HepG2 (cell line): ENCODE measurements around the gene PLA2G4F. TPM values are rescaled to one million over a fixed set of nuclear protein-coding genes. Genes with fewer than 3 reads are reported as not detected.

Source experiments
- CENPT ChIP-seq: sonication (generic); formaldehyde crosslinking; IDR thresholded peaks from 2 replicates; pipeline ENCODE4 v1.8.0; 2022; ENCODE audit warnings: low read depth, mild to moderate bottlenecking, moderate library complexity, missing genetic modification reagents
- ELF3 ChIP-seq: IDR thresholded peaks from 2 replicates; pipeline ENCODE4 v1.6.1; 2016; ENCODE audit warnings: missing genetic modification reagents, missing compliant biosample characterization
- ERF ChIP-seq: IDR thresholded peaks from 2 replicates; pipeline ENCODE4 v1.6.1; 2018; ENCODE audit warnings: missing biosample characterization, missing genetic modification reagents
- ESRRA ChIP-seq: sonication (generic); formaldehyde crosslinking; IDR thresholded peaks from 2 replicates; pipeline ENCODE4 v1.5.1; 2020; ENCODE audit warnings: mild to moderate bottlenecking, low read depth, missing genetic modification reagents
- ETV5 ChIP-seq: IDR thresholded peaks from 2 replicates; pipeline ENCODE4 v1.6.1; 2018; ENCODE audit warnings: missing biosample characterization, missing genetic modification reagents, inconsistent platforms, borderline replicate concordance
- FOXA1 ChIP-seq, 2 experiments: fragments of 450-650 bp in 1 of 2; sonication (generic) in 1 of 2; formaldehyde crosslinking in 1 of 2; IDR thresholded peaks; 2 replicates each; pipeline versions ENCODE4 v1.4.0 to v1.6.1; 2016 to 2020; ENCODE audit warnings: missing genetic modification reagents in 1 of 2
- FOXA3 ChIP-seq: IDR thresholded peaks from 2 replicates; pipeline ENCODE4 v1.6.1; 2016; ENCODE audit warnings: missing genetic modification reagents, missing compliant biosample characterization
- GATAD2A ChIP-seq: IDR thresholded peaks from 2 replicates; pipeline ENCODE4 v1.6.1; 2016
- ISL2 ChIP-seq: sonication (generic); formaldehyde crosslinking; IDR thresholded peaks from 2 replicates; pipeline ENCODE4 v1.5.0; 2020; ENCODE audit warnings: missing genetic modification reagents
- LBX2 ChIP-seq: sonication (generic); formaldehyde crosslinking; IDR thresholded peaks from 2 replicates; pipeline ENCODE4 v1.5.0; 2020; ENCODE audit warnings: missing genetic modification reagents, mild to moderate bottlenecking, borderline replicate concordance
- MYC ChIP-seq: sonication (generic); formaldehyde crosslinking; IDR thresholded peaks from 2 replicates; pipeline ENCODE4 v1.9.0; 2021; ENCODE audit warnings: missing genetic modification reagents, borderline replicate concordance
- NAIF1 ChIP-seq: sonication (generic); formaldehyde crosslinking; IDR thresholded peaks from 2 replicates; pipeline ENCODE4 v1.5.0; 2020; ENCODE audit warnings: mild to moderate bottlenecking, missing genetic modification reagents, borderline replicate concordance
- SALL1 ChIP-seq: sonication (generic); formaldehyde crosslinking; IDR thresholded peaks from 2 replicates; pipeline ENCODE4 v1.8.0; 2022; ENCODE audit warnings: mild to moderate bottlenecking, missing genetic modification reagents
- SPEN ChIP-seq: sonication (generic); formaldehyde crosslinking; IDR thresholded peaks from 2 replicates; pipeline ENCODE4 v1.5.1; 2020; ENCODE audit warnings: low read depth, mild to moderate bottlenecking, missing genetic modification reagents
- STAG1 ChIP-seq: sonication (generic); formaldehyde crosslinking; IDR thresholded peaks from 2 replicates; pipeline ENCODE4 v1.4.0; 2020; ENCODE audit warnings: missing genetic modification reagents
- TP53 ChIP-seq: sonication (generic); formaldehyde crosslinking; conservative IDR thresholded peaks from 2 replicates; pipeline ENCODE4 v1.4.0; 2020; ENCODE audit warnings: missing genetic modification reagents
- ZBTB4 ChIP-seq: sonication (generic); formaldehyde crosslinking; IDR thresholded peaks from 2 replicates; pipeline ENCODE4 v1.4.0; 2020; ENCODE audit warnings: missing genetic modification reagents, mild to moderate bottlenecking, borderline replicate concordance
- ZFX ChIP-seq: sonication (generic); formaldehyde crosslinking; IDR thresholded peaks from 2 replicates; pipeline ENCODE4 v1.4.0; 2020; ENCODE audit warnings: mild to moderate bottlenecking, low read depth, missing genetic modification reagents, moderate library complexity
- ZNF329 ChIP-seq: sonication (generic); formaldehyde crosslinking; IDR thresholded peaks from 2 replicates; pipeline ENCODE4 v1.9.0; 2021; ENCODE audit warnings: low read depth, mild to moderate bottlenecking, missing genetic modification reagents
- ZNF350 ChIP-seq: sonication (generic); formaldehyde crosslinking; IDR thresholded peaks from 2 replicates; pipeline ENCODE4 v1.4.0; 2020; ENCODE audit warnings: mild to moderate bottlenecking, low read depth, missing genetic modification reagents, borderline replicate concordance
- ZNF652 ChIP-seq: IDR thresholded peaks from 2 replicates; pipeline ENCODE4 v1.6.1; 2016; ENCODE audit warnings: low read depth, borderline replicate concordance
- ZNF687 ChIP-seq: sonication (generic); formaldehyde crosslinking; IDR thresholded peaks from 2 replicates; pipeline ENCODE4 v1.5.1; 2020; ENCODE audit warnings: mild to moderate bottlenecking, missing genetic modification reagents, moderate library complexity
- ZSCAN25 ChIP-seq: sonication (generic); formaldehyde crosslinking; IDR thresholded peaks from 2 replicates; pipeline ENCODE4 v1.8.0; 2022; ENCODE audit warnings: mild to moderate bottlenecking, missing genetic modification reagents
- polyA plus RNA-seq, 8 experiments: library from polyadenylated mRNA; depleted of rRNA in 3 of 8; stranded (reverse) in 7 of 8; unstranded in 1 of 8; fragments of >200 nt; fragmentation: Illumina TruSeq in 4 of 8; extraction: Trizol in 4 of 8; gene quantifications; 2 replicates each; pipeline versions ENCODE4 v1.2.1 to v1.2.3, GENCODE V29; 2011 to 2016; ENCODE audit warnings: low read depth in 4 of 8, missing spikeins in 1 of 8, mixed read lengths in 1 of 8; ENCODE audit not compliant: insufficient read depth in 1 of 8
- total RNA-seq, 5 experiments: library from RNA; depleted of rRNA; stranded (reverse); fragments of >200 nt; fragmentation: Illumina TruSeq; extraction: Trizol; gene quantifications; 2 replicates each; pipeline ENCODE4 v1.2.3, GENCODE V29; 2016; ENCODE audit warnings: low read depth in 1 of 5

The PLA2G4F gene
- total and polyA plus RNA-seq, 2 of the 13 experiments (the other 11 are each of a cell fraction or from before 2014, with no cell fraction given) = 0.07 TPM; not detected in 1

- TF ChIP-seq TP53 (no peak), ZSCAN25 (peak; percentile 85; the same call in 1 of the 2 replicates), ZNF329 (CRISPR knock-in tag) (peak; percentile 77), ISL2 (CRISPR knock-in tag) (no peak), ELF3 (CRISPR knock-in tag) (peak; percentile 82), ZBTB4 (CRISPR knock-in tag) (no peak), FOXA1 (IDR thresholded peaks at IDR 0.05) (no peak), FOXA1 (CRISPR knock-in tag; IDR thresholded peaks at IDR 0.05) (peak; percentile 65), ETV5 (CRISPR knock-in tag) (peak; percentile 74; the same call in 1 of the 2 replicates), ESRRA (CRISPR knock-in tag) (no peak), ZNF652 (peak; percentile 46), SPEN (CRISPR knock-in tag) (peak; percentile 45; the same call in 1 of the 2 replicates), ZNF687 (CRISPR knock-in tag) (peak; percentile 57; the same call in 1 of the 2 replicates), ZNF350 (CRISPR knock-in tag) (no peak), FOXA3 (CRISPR knock-in tag) (peak; percentile 75), GATAD2A (CRISPR knock-in tag) (no peak), LBX2 (0 out of 2 replicates have a peak, but pooled peaks have one; percentile 55), CENPT (no peak), ZFX (peak; percentile 59; the same call in 1 of the 2 replicates), STAG1 (CRISPR knock-in tag) (no peak), MYC (peak; percentile 20; the same call in 1 of the 2 replicates), ERF (no peak), NAIF1 (CRISPR knock-in tag) (no peak), SALL1 (CRISPR knock-in tag) (peak; percentile 32; the same call in 1 of the 2 replicates)
Observed at GRCh38 chr15:42100021-42100800, 56.2 kb downstream of the PLA2G4F start (continued).
